Omental fat pad (tissue), 4 donors: ENCODE measurements around the gene PSENEN. TPM values are rescaled to one million over a fixed set of nuclear protein-coding genes. Genes with fewer than 3 reads are reported as not detected.

Experiments used
- ATAC-seq: fragments of 150-250 bp; one replicate; pipeline ENCODE4 v1.9.1; 2016; ENCODE audit warnings: mild to moderate bottlenecking, moderate library complexity; ENCODE audit not compliant: low FRiP score
- DNase-seq: peaks from one replicate; pipeline ENCODE4 v3.0.0-alpha.2; 2019; ENCODE audit warnings: low spot score
- CTCF ChIP-seq, 3 donors: fragments of 450-650 bp; IDR thresholded peaks; one replicate each; pipeline ENCODE4 v1.5.1; 2016 to 2017; ENCODE audit warnings: antibody characterized with exemption in 3 of 3, mild to moderate bottlenecking in 3 of 3, moderate library complexity in 2 of 3
- total RNA-seq, 4 donors: library from RNA; depleted of rRNA; stranded (reverse); fragments of >200 nt; gene quantifications; one replicate each; pipeline ENCODE4 v1.1.0, GENCODE V29; 2016

The PSENEN gene
- total RNA-seq, 4 donors from 2014 or later, result 28.1 to 58.6 (median 37.9) TPM

- DNase-seq, result no peak
- no peak for TF ChIP-seq CTCF (IDR thresholded peaks at IDR 0.05)
- ATAC-seq, result no peak
Measured at GRCh38 chr19:35724560-35724959, 20.9 kb upstream of the PSENEN start.

- ATAC-seq, result no peak
- no peak for TF ChIP-seq CTCF (IDR thresholded peaks at IDR 0.05)
- DNase-seq, result no peak
Measured at GRCh38 chr19:35725216-35725861, 20.1 kb upstream of the PSENEN start.

GRCh38 chr19:35727053-35727955 is 18.1 kb upstream of the PSENEN start:
- TF ChIP-seq CTCF (IDR thresholded peaks at IDR 0.05), result no peak
- ATAC-seq (no peak), DNase-seq (no peak)

- ATAC-seq (no peak), DNase-seq (no peak)
- TF ChIP-seq CTCF (IDR thresholded peaks at IDR 0.05), result no peak
Measured at GRCh38 chr19:35727956-35728706, 17.3 kb upstream of the PSENEN start.

GRCh38 chr19:35729021-35729420 is 16.4 kb upstream of the PSENEN start:
- DNase-seq, result no peak
- ATAC-seq, result no peak
- TF ChIP-seq CTCF (IDR thresholded peaks at IDR 0.05), result no peak

GRCh38 chr19:35729763-35730162 is 15.7 kb upstream of the PSENEN start:
- DNase-seq (no peak), ATAC-seq (no peak)
- TF ChIP-seq CTCF (IDR thresholded peaks at IDR 0.05), result no peak
